ENCODE measurements around the gene UNC80. TPM values are rescaled to one million over a fixed set of nuclear protein-coding genes. Genes with fewer than 3 reads are reported as not detected.
A peak's percentile ranks its signal among the peaks of the same experiment; 100 is the strongest.

Gene UNC80
- total and polyA plus RNA-seq, 2 of the 13 experiments (the other 11 are each of a cell fraction or from before 2014, with no cell fraction given): not detected

DNA sequence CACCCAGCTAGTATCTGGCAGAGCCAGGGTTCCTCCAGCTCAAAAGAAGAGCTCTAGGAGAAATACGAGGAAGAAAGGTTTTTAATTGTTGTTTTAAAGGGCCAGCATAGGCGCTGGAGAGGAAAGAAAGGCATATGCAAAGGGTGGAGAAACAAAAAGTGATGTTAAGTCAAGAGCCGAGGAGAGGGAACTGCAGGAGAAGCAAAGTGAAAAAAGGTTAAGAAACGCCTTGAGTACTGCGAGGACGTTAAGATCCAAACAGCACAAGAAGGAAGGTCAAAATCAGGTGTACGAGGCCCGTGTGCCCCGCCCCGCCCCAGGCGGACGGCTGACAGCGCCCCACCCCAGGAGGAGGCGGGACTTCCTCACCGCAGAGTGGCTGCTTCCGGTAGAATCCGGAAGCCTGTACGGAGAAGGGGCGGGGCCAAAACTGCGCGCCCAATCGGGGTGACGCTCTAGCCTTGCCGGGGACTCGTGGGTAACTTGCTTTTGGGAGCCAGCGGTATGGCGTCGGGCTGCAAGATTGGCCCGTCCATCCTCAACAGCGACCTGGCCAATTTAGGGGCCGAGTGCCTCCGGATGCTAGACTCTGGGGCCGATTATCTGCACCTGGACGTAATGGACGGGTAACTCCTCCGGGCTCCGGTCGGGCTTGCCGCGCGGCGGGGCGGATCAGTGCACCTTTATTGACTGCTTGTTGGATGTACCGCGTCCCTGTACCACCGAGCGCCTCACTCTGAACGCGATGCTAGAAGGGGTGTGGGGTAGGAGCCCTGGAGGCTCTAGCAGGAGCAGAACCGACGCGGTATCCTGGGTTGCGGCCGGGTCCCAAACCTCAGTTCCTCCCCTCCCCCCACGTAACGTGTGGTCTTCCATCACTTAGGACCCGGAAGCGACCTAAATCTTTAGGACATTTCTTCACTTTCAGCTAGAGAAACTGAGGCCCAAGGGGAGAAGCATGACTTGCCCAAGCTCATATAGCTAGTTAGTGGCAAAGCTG, 230.8 kb downstream of the UNC80 start, which contains the start of gene RPE (continued):
- TF ChIP-seq ZNF281 (CRISPR knock-in tag; IDR thresholded peaks at IDR 0.05; ENCODE audit: borderline replicate concordance) (peak; percentile 88), ZNF30 (CRISPR knock-in tag; IDR thresholded peaks at IDR 0.05) (0 out of 2 replicates have a peak, but pooled peaks have one; percentile 18), PHB2 (IDR thresholded peaks at IDR 0.05; ENCODE audit: partially characterized antibody) (no peak), ZBTB34 (CRISPR knock-in tag; IDR thresholded peaks at IDR 0.05) (no peak), ZNF674 (CRISPR knock-in tag; IDR thresholded peaks at IDR 0.05; ENCODE audit: low read depth) (no peak), ZNF556 (CRISPR knock-in tag; IDR thresholded peaks at IDR 0.05; ENCODE audit: borderline replicate concordance) (peak; percentile 89; the same call in 1 of the 2 replicates), POLR2AphosphoS2 (IDR thresholded peaks at IDR 0.05; ENCODE audit: low read depth, low read length) (no peak), FOSL1 (CRISPR knock-in tag; IDR thresholded peaks at IDR 0.05; ENCODE audit: borderline replicate concordance) (no peak), RXRA (CRISPR knock-in tag; IDR thresholded peaks at IDR 0.05) (peak; percentile 63), ARHGAP35 (CRISPR knock-in tag; IDR thresholded peaks at IDR 0.05; ENCODE audit: borderline replicate concordance) (peak; percentile 67; the same call in 1 of the 2 replicates), DMAP1 (CRISPR knock-in tag; IDR thresholded peaks at IDR 0.05) (peak; percentile 88)
- TF ChIP-seq, protein P1, sequence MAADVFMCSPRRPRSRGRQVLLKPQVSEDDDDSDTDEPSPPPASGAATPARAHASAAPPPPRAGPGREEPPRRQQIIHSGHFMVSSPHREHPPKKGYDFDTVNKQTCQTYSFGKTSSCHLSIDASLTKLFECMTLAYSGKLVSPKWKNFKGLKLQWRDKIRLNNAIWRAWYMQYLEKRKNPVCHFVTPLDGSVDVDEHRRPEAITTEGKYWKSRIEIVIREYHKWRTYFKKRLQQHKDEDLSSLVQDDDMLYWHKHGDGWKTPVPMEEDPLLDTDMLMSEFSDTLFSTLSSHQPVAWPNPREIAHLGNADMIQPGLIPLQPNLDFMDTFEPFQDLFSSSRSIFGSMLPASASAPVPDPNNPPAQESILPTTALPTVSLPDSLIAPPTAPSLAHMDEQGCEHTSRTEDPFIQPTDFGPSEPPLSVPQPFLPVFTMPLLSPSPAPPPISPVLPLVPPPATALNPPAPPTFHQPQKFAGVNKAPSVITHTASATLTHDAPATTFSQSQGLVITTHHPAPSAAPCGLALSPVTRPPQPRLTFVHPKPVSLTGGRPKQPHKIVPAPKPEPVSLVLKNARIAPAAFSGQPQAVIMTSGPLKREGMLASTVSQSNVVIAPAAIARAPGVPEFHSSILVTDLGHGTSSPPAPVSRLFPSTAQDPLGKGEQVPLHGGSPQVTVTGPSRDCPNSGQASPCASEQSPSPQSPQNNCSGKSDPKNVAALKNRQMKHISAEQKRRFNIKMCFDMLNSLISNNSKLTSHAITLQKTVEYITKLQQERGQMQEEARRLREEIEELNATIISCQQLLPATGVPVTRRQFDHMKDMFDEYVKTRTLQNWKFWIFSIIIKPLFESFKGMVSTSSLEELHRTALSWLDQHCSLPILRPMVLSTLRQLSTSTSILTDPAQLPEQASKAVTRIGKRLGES (CRISPR knock-in tag; IDR thresholded peaks at IDR 0.05; ENCODE audit: borderline replicate concordance): no peak
- TF ChIP-seq, protein P2, sequence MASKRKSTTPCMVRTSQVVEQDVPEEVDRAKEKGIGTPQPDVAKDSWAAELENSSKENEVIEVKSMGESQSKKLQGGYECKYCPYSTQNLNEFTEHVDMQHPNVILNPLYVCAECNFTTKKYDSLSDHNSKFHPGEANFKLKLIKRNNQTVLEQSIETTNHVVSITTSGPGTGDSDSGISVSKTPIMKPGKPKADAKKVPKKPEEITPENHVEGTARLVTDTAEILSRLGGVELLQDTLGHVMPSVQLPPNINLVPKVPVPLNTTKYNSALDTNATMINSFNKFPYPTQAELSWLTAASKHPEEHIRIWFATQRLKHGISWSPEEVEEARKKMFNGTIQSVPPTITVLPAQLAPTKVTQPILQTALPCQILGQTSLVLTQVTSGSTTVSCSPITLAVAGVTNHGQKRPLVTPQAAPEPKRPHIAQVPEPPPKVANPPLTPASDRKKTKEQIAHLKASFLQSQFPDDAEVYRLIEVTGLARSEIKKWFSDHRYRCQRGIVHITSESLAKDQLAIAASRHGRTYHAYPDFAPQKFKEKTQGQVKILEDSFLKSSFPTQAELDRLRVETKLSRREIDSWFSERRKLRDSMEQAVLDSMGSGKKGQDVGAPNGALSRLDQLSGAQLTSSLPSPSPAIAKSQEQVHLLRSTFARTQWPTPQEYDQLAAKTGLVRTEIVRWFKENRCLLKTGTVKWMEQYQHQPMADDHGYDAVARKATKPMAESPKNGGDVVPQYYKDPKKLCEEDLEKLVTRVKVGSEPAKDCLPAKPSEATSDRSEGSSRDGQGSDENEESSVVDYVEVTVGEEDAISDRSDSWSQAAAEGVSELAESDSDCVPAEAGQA (IDR thresholded peaks at IDR 0.05; ENCODE audit: low read depth): no peak; the same call in 1 of the 2 replicates
- TF ChIP-seq, protein P2 (CRISPR knock-in tag; IDR thresholded peaks at IDR 0.05; ENCODE audit: borderline replicate concordance): no peak
